HCT116 (cell line): ENCODE results near the gene LRP4. TPM values are rescaled to one million over a fixed set of nuclear protein-coding genes. Genes with fewer than 3 reads are reported as not detected.

Experiments used
- ATAC-seq: fragments of 200-7000 bp; cut with Tn5 transposase; 2 replicates; pipeline ENCODE4 v1.9.1; 2020; ENCODE audit warnings: mild to moderate bottlenecking, moderate library complexity
- BruUV-seq: library from RNA; stranded (reverse); fragments of 400-500 nt; replicated peaks from 2 replicates; lab custom pipeline; 2021; lab: Mats Ljungman, UMichigan
- CTCF ChIA-PET: fragments of 300-600 bp; sonication (Branson Sonifier 250); formaldehyde crosslinking; loops from one replicate; lab custom pipeline; 2021; ENCODE audit warnings: antibody characterized with exemption; lab: Charles Lee
- POLR2A ChIA-PET: fragments of 300-600, 350-600 bp; sonication (Branson Sonifier 250); formaldehyde crosslinking; loops from one replicate; lab custom pipeline; 2021; ENCODE audit warnings: antibody characterized with exemption; lab: Charles Lee
- RAD21 ChIA-PET, 2 experiments: fragments of 300-600 bp; sonication (Branson Sonifier 250); formaldehyde crosslinking; loops; one replicate each; lab custom pipeline; 2023; ENCODE audit warnings: low total read pairs in 2 of 2; ENCODE audit not compliant: uncharacterized antibody in 2 of 2, unreplicated experiment in 2 of 2, low non-redundant PET in 1 of 2; lab: Charles Lee
- DNase-seq: peaks from one replicate; pipeline ENCODE4 v3.0.0-alpha.2; 2010; ENCODE audit warnings: low read depth, low spot score
- H2AFZ ChIP-seq: fragments of 200-600 bp; shearing (Covaris generic), sonication (generic); 2 replicates; pipeline ENCODE4 v1.6.1; 2017; ENCODE audit warnings: low read depth, mixed run types, mixed read lengths, antibody characterized with exemption, low read length; ENCODE audit not compliant: poor library complexity, severe bottlenecking
- H3K27ac ChIP-seq: 2 replicates; pipeline ENCODE4 v1.5.1; 2012; ENCODE audit warnings: low read depth, low read length
- H3K27me3 ChIP-seq: fragments of 200-600 bp; sonication (generic); 2 replicates; pipeline ENCODE4 v1.6.1; 2016; ENCODE audit warnings: mixed run types, low read length, mixed read lengths; ENCODE audit not compliant: insufficient read depth
- H3K36me3 ChIP-seq, 2 experiments: fragments of 200-500 bp in 1 of 2; fragments of 200-600 bp in 1 of 2; sonication (Bioruptor generic) in 1 of 2; sonication (generic) in 1 of 2; 2 replicates each; pipeline versions ENCODE4 v1.5.1 to v1.6.1; 2014 to 2016; ENCODE audit warnings: low read length in 2 of 2, inconsistent platforms in 1 of 2, mixed read lengths in 1 of 2, mixed run types in 1 of 2; ENCODE audit not compliant: insufficient read depth in 2 of 2, control insufficient read depth in 1 of 2
- H3K4me1 ChIP-seq, 2 experiments: fragments of 200-600 bp in 1 of 2; sonication (generic) in 1 of 2; 2 replicates each; pipeline versions ENCODE4 v1.5.1 to v1.6.1; 2012 to 2017; ENCODE audit warnings: low read length in 2 of 2, inconsistent platforms in 1 of 2, mild to moderate bottlenecking in 1 of 2, mixed read lengths in 1 of 2, mixed run types in 1 of 2, moderate library complexity in 1 of 2; ENCODE audit not compliant: insufficient read depth in 2 of 2, control insufficient read depth in 1 of 2
- H3K4me2 ChIP-seq: fragments of 200-600 bp; sonication (generic); 2 replicates; pipeline ENCODE4 v1.6.1; 2017; ENCODE audit warnings: mixed run types, low read length, mixed read lengths
- H3K4me3 ChIP-seq, 2 experiments: fragments of 200-600 bp in 1 of 2; sonication (generic) in 1 of 2; replicated peaks in 1 of 2; 2 replicates each; pipeline ENCODE4 v1.5.1; 2011 to 2016; ENCODE audit warnings: low read length in 2 of 2, control low read depth in 1 of 2, low read depth in 1 of 2, mild to moderate bottlenecking in 1 of 2, mixed read lengths in 1 of 2, mixed run types in 1 of 2
- H3K79me2 ChIP-seq: fragments of 200-600 bp; sonication (generic); 2 replicates; pipeline ENCODE4 v1.6.1; 2017; ENCODE audit warnings: mild to moderate bottlenecking, mixed run types, low read length, moderate library complexity, mixed read lengths; ENCODE audit not compliant: insufficient read depth
- H3K9ac ChIP-seq: fragments of 200-600 bp; sonication (generic); 2 replicates; pipeline ENCODE4 v1.6.1; 2016; ENCODE audit warnings: low read length, mixed read lengths
- H3K9me2 ChIP-seq: fragments of 200-600 bp; sonication (generic), shearing (Covaris generic); 2 replicates; pipeline ENCODE4 v1.6.1; 2017; ENCODE audit warnings: mixed run types, mild to moderate bottlenecking, moderate library complexity; ENCODE audit not compliant: insufficient read depth
- H3K9me3 ChIP-seq, 2 experiments: fragments of 200-500 bp in 1 of 2; fragments of 200-600 bp in 1 of 2; sonication (Bioruptor generic) in 1 of 2; sonication (generic) in 1 of 2; 2 replicates each; pipeline ENCODE4 v1.6.1; 2014 to 2017; ENCODE audit warnings: low read length in 2 of 2, mixed read lengths in 2 of 2, inconsistent platforms in 1 of 2, low read depth in 1 of 2, mild to moderate bottlenecking in 1 of 2, mixed run types in 1 of 2, moderate library complexity in 1 of 2; ENCODE audit not compliant: control insufficient read depth in 1 of 2, insufficient read depth in 1 of 2
- H4K20me1 ChIP-seq: fragments of 200-600 bp; sonication (generic), shearing (Covaris generic); 2 replicates; pipeline ENCODE4 v1.6.1; 2017; ENCODE audit warnings: mixed run types, mild to moderate bottlenecking, moderate library complexity; ENCODE audit not compliant: insufficient read depth
- ATF3 ChIP-seq: IDR thresholded peaks from 2 replicates; pipeline ENCODE4 v1.6.1; 2012
- CBX3 ChIP-seq: IDR thresholded peaks from 2 replicates; pipeline ENCODE4 v1.6.1; 2012; ENCODE audit warnings: low read depth
- CEBPB ChIP-seq: IDR thresholded peaks from 2 replicates; pipeline ENCODE4 v1.6.1; 2012; ENCODE audit warnings: low read depth
- EGR1 ChIP-seq: IDR thresholded peaks from 2 replicates; pipeline ENCODE4 v1.6.1; 2012; ENCODE audit warnings: low read depth
- ELF1 ChIP-seq: IDR thresholded peaks from 2 replicates; pipeline ENCODE4 v1.6.1; 2012; ENCODE audit warnings: low read depth, borderline replicate concordance
- EZH2 ChIP-seq: fragments of 200-600 bp; sonication (generic); IDR thresholded peaks from 2 replicates; pipeline ENCODE4 v1.6.1; 2017; ENCODE audit warnings: antibody characterized with exemption, mixed run types
- EZH2phosphoT487 ChIP-seq: fragments of 200-600 bp; IDR thresholded peaks from 2 replicates; pipeline ENCODE4 v1.6.1; 2018; ENCODE audit warnings: antibody characterized with exemption, borderline replicate concordance
- FOSL1 ChIP-seq: IDR thresholded peaks from 2 replicates; pipeline ENCODE4 v1.6.1; 2012; ENCODE audit warnings: low read depth
- JUND ChIP-seq: IDR thresholded peaks from 2 replicates; pipeline ENCODE4 v1.6.1; 2012
- MAX ChIP-seq: IDR thresholded peaks from 2 replicates; pipeline ENCODE4 v1.6.1; 2012
- POLR2A ChIP-seq: IDR thresholded peaks from 2 replicates; pipeline ENCODE4 v1.7.0; 2011; ENCODE audit warnings: borderline replicate concordance; ENCODE audit not compliant: insufficient read depth, insufficient read length; ENCODE audit errors: extremely low read depth
- POLR2AphosphoS5 ChIP-seq: IDR thresholded peaks from 2 replicates; pipeline ENCODE4 v1.6.1; 2011; ENCODE audit warnings: mild to moderate bottlenecking, low read depth, low read length, moderate library complexity
- RAD21 ChIP-seq: IDR thresholded peaks from 2 replicates; pipeline ENCODE4 v1.6.1; 2012; ENCODE audit warnings: low read depth, mild to moderate bottlenecking
- SIN3A ChIP-seq: IDR thresholded peaks from 2 replicates; pipeline ENCODE4 v1.6.1; 2012; ENCODE audit warnings: low read depth
- SRF ChIP-seq: IDR thresholded peaks from 2 replicates; pipeline ENCODE4 v1.6.1; 2012; ENCODE audit warnings: low read depth
- TCF7L2 ChIP-seq: IDR thresholded peaks from 2 replicates; pipeline ENCODE4 v1.7.0; 2011; ENCODE audit warnings: borderline replicate concordance, inconsistent platforms; ENCODE audit not compliant: insufficient read depth, insufficient read length; ENCODE audit errors: extremely low read depth
- YY1 ChIP-seq: IDR thresholded peaks from 2 replicates; pipeline ENCODE4 v1.6.1; 2011; ENCODE audit warnings: low read length, low read depth, moderate library complexity, mild to moderate bottlenecking; ENCODE audit not compliant: insufficient replicate concordance; ENCODE audit errors: extremely low read depth
- ZBTB33 ChIP-seq: IDR thresholded peaks from 2 replicates; pipeline ENCODE4 v1.6.1; 2011; ENCODE audit warnings: mild to moderate bottlenecking, low read length, moderate library complexity; ENCODE audit not compliant: insufficient replicate concordance; ENCODE audit errors: extremely low read depth
- intact Hi-C: fragments of 100-400 bp; cut with micrococcal nuclease; formaldehyde crosslinking; loops from 2 replicates; pipeline ENCODE4 v1.10.0; 2022
- total RNA-seq: library from RNA; stranded (reverse); gene quantifications from one replicate; pipeline ENCODE4 v1.2.1, GENCODE V29; 2021; ENCODE audit not compliant: unreplicated experiment
- TF ChIP-seq, protein P1 (sequence below): IDR thresholded peaks from 2 replicates; pipeline ENCODE4 v1.6.1; 2012; ENCODE audit warnings: low read depth
- TF ChIP-seq, protein P2 (sequence below), 3 experiments: fragments of 200-600 bp in 1 of 3; sonication (generic) in 1 of 3; IDR thresholded peaks in 2 of 3; conservative IDR thresholded peaks in 1 of 3; 2 replicates each; pipeline ENCODE4 v1.5.1; 2012 to 2017; ENCODE audit warnings: low read depth in 2 of 3, low read length in 2 of 3, antibody characterized with exemption in 1 of 3, borderline replicate concordance in 1 of 3, control low read depth in 1 of 3, mild to moderate bottlenecking in 1 of 3, mixed read lengths in 1 of 3, mixed run types in 1 of 3, moderate library complexity in 1 of 3; ENCODE audit not compliant: insufficient read depth in 1 of 3

LRP4 gene
- total RNA-seq, 1 experiment from 2014 or later, result 7.4 TPM

DNA sequence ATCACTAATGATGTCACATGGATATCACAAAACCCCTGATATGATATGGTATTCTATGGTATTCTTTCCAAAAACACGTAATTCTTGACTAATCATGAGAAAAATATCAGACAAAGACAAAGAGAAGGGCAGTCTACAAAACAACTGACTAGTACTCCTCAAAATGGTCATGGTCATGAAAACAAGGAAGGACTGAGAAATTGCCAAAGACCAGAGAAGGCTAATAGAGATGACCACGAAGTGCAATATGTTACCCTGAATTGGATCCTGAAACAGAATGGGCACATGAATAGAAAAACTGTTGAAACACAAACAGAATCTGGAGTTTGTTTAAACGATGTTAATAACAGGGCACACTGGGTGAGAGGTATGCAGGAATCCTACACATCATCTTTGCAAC lies 82.5 kb downstream of the LRP4 start:
- ATAC-seq, result no peak
- ChIA-PET CTCF (no interaction called here), RAD21 (no interaction called here), POLR2A (no interaction called here)
- no peaks in the 10 kb centered on the region for H3K27me3 ChIP-seq
- no peak overlapping the region for H3K27ac ChIP-seq
- H3K4me1 ChIP-seq, result no peaks in the 10 kb centered on the region; a peak in 1 of 4 replicates
- no peak overlapping the region for H3K9ac ChIP-seq
- intact Hi-C loops, result no loop called here
- no peaks in the 10 kb centered on the region for H3K9me2 ChIP-seq
- no peak overlapping the region for H3K4me3 ChIP-seq
- H3K36me3 ChIP-seq, result peaks cover 0 to 6% of the 10 kb centered on the region in 2 experiments; a peak in 1 of 4 replicates
- H4K20me1 ChIP-seq, result peaks cover 11% of the 10 kb centered on the region; the same call in 1 of the 2 replicates
- no TSS peak for BruUV-seq
- no peak overlapping the region for H3K4me2 ChIP-seq
- peaks cover 99% of the 10 kb centered on the region for H3K79me2 ChIP-seq
- TF ChIP-seq ATF3, result no peak
- TF ChIP-seq SRF, result no peak
- no peak for TF ChIP-seq MAX
- TF ChIP-seq, protein P1, sequence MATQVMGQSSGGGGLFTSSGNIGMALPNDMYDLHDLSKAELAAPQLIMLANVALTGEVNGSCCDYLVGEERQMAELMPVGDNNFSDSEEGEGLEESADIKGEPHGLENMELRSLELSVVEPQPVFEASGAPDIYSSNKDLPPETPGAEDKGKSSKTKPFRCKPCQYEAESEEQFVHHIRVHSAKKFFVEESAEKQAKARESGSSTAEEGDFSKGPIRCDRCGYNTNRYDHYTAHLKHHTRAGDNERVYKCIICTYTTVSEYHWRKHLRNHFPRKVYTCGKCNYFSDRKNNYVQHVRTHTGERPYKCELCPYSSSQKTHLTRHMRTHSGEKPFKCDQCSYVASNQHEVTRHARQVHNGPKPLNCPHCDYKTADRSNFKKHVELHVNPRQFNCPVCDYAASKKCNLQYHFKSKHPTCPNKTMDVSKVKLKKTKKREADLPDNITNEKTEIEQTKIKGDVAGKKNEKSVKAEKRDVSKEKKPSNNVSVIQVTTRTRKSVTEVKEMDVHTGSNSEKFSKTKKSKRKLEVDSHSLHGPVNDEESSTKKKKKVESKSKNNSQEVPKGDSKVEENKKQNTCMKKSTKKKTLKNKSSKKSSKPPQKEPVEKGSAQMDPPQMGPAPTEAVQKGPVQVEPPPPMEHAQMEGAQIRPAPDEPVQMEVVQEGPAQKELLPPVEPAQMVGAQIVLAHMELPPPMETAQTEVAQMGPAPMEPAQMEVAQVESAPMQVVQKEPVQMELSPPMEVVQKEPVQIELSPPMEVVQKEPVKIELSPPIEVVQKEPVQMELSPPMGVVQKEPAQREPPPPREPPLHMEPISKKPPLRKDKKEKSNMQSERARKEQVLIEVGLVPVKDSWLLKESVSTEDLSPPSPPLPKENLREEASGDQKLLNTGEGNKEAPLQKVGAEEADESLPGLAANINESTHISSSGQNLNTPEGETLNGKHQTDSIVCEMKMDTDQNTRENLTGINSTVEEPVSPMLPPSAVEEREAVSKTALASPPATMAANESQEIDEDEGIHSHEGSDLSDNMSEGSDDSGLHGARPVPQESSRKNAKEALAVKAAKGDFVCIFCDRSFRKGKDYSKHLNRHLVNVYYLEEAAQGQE, result no peak
- no peak for TF ChIP-seq EZH2
- no peak for TF ChIP-seq CEBPB
- no peak for TF ChIP-seq ZBTB33
- TF ChIP-seq SIN3A, result no peak
- no peak for TF ChIP-seq EZH2phosphoT487
- no peak for TF ChIP-seq CBX3
- TF ChIP-seq YY1, result no peak
- TF ChIP-seq POLR2AphosphoS5, result no peak
- no peak for TF ChIP-seq FOSL1
- TF ChIP-seq, protein P2, sequence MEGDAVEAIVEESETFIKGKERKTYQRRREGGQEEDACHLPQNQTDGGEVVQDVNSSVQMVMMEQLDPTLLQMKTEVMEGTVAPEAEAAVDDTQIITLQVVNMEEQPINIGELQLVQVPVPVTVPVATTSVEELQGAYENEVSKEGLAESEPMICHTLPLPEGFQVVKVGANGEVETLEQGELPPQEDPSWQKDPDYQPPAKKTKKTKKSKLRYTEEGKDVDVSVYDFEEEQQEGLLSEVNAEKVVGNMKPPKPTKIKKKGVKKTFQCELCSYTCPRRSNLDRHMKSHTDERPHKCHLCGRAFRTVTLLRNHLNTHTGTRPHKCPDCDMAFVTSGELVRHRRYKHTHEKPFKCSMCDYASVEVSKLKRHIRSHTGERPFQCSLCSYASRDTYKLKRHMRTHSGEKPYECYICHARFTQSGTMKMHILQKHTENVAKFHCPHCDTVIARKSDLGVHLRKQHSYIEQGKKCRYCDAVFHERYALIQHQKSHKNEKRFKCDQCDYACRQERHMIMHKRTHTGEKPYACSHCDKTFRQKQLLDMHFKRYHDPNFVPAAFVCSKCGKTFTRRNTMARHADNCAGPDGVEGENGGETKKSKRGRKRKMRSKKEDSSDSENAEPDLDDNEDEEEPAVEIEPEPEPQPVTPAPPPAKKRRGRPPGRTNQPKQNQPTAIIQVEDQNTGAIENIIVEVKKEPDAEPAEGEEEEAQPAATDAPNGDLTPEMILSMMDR (IDR thresholded peaks at IDR 0.05 in 2 of 3, conservative IDR thresholded peaks at IDR 0.05 in 1 of 3; ENCODE audit: borderline replicate concordance in 1 of 3, insufficient read depth in 1 of 3, low read depth in 2 of 3, low read length in 2 of 3), result no peak
- no peak for TF ChIP-seq JUND
- no peak for TF ChIP-seq TCF7L2
- TF ChIP-seq RAD21, result no peak
- TF ChIP-seq EGR1, result no peak
- no peak for TF ChIP-seq POLR2A
- no peak for TF ChIP-seq ELF1
- no peaks in the 10 kb centered on the region for H3K9me3 ChIP-seq
- DNase-seq, result no peak
- no peak overlapping the region for H2AFZ ChIP-seq
